Ovary (tissue), 3 donors: ENCODE measurements around the gene ARHGEF9.

Experiments used
- EP300 ChIP-seq: sonication (generic); formaldehyde crosslinking; IDR thresholded peaks from one replicate; pipeline ENCODE4 v1.6.1; 2017; ENCODE audit warnings: antibody characterized with exemption
- POLR2A ChIP-seq: fragments of 450-650 bp; IDR thresholded peaks from one replicate; pipeline ENCODE4 v1.6.1; 2017; ENCODE audit warnings: antibody characterized with exemption, mild to moderate bottlenecking, moderate library complexity
- TF ChIP-seq, protein P1 (sequence below), 3 donors: fragments of 450-650 bp in 2 of 3; fragments of 200-600 bp in 1 of 3; IDR thresholded peaks; one replicate each; pipeline versions ENCODE4 v1.5.1 to v1.8.0; 2016 to 2022; ENCODE audit warnings: antibody characterized with exemption in 3 of 3, mild to moderate bottlenecking in 1 of 3
- donor health status: DM: no; HTN: no; CAD: no.

DNA sequence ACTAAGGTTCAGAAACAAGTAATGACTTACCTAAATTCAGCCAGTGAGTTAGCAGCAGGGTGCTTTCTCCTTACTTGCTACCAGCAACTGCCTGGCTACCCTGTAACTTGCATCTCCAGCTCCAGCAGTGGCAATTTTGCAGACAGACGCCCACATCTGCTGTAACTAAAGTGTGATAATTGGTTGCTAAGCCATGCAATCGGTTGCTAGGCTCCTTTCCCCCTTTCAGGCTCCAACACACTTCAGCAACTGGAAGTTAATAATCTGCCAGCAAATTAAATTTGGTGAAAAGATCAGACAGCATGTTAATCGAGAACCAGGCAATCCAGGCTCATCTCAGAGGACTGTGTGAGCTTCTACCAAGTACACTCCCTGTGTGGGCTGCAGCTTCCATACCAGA is 24.2 kb upstream of the ARHGEF9 start:
- TF ChIP-seq, protein P1, sequence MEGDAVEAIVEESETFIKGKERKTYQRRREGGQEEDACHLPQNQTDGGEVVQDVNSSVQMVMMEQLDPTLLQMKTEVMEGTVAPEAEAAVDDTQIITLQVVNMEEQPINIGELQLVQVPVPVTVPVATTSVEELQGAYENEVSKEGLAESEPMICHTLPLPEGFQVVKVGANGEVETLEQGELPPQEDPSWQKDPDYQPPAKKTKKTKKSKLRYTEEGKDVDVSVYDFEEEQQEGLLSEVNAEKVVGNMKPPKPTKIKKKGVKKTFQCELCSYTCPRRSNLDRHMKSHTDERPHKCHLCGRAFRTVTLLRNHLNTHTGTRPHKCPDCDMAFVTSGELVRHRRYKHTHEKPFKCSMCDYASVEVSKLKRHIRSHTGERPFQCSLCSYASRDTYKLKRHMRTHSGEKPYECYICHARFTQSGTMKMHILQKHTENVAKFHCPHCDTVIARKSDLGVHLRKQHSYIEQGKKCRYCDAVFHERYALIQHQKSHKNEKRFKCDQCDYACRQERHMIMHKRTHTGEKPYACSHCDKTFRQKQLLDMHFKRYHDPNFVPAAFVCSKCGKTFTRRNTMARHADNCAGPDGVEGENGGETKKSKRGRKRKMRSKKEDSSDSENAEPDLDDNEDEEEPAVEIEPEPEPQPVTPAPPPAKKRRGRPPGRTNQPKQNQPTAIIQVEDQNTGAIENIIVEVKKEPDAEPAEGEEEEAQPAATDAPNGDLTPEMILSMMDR (IDR thresholded peaks at IDR 0.05), result no peak
- TF ChIP-seq EP300 (no peak), POLR2A (no peak)
